Vagina (tissue), 2 donors: ENCODE measurements around the gene RHOT1.

ENCODE experiments used
- CTCF ChIP-seq, 3 experiments: fragments of 450-650 bp in 2 of 3; fragments of 200-600 bp in 1 of 3; sonication (generic) in 1 of 3; IDR thresholded peaks; one replicate each; pipeline ENCODE4 v1.5.1; 2017 to 2019; ENCODE audit warnings: antibody characterized with exemption in 3 of 3, mild to moderate bottlenecking in 2 of 3, moderate library complexity in 2 of 3
- POLR2A ChIP-seq, 2 donors: fragments of 450-650 bp; IDR thresholded peaks; one replicate each; pipeline ENCODE4 v1.6.1; 2017; ENCODE audit warnings: antibody characterized with exemption in 2 of 2, mild to moderate bottlenecking in 2 of 2, moderate library complexity in 2 of 2

GRCh38 chr17:32268734-32269288 is 126.5 kb downstream of the RHOT1 start:
- TF ChIP-seq CTCF (IDR thresholded peaks at IDR 0.05) (no peak), POLR2A (IDR thresholded peaks at IDR 0.05) (no peak)
